K562 (cell line): Measurements from ENCODE around the gene AGPAT3. TPM values are rescaled to one million over a fixed set of nuclear protein-coding genes. Genes with fewer than 3 reads are reported as not detected.

Experiments
- ASH1L ChIP-seq: fragments of 450-650 bp; IDR thresholded peaks from 2 replicates; pipeline ENCODE4 v1.6.1; 2018; ENCODE audit warnings: borderline replicate concordance, mild to moderate bottlenecking, low read depth; ENCODE audit not compliant: partially characterized antibody
- CEBPZ ChIP-seq: fragments of 150-350 bp; IDR thresholded peaks from 2 replicates; pipeline ENCODE4 v1.6.1; 2014; ENCODE audit warnings: low read depth, mild to moderate bottlenecking, low read length, borderline replicate concordance
- CXXC5 ChIP-seq: fragments of 250-450 bp; sonication (Bioruptor Pico); IDR thresholded peaks from 2 replicates; pipeline ENCODE4 v1.8.0; 2022; ENCODE audit warnings: inconsistent platforms, mild to moderate bottlenecking, moderate library complexity
- DACH1 ChIP-seq: fragments of 450-650 bp; IDR thresholded peaks from 2 replicates; pipeline ENCODE4 v1.6.1; 2018; ENCODE audit not compliant: partially characterized antibody
- DNMT1 ChIP-seq: fragments of 450-650 bp; IDR thresholded peaks from 2 replicates; pipeline ENCODE4 v1.6.1; 2016; ENCODE audit warnings: antibody characterized with exemption, mild to moderate bottlenecking
- FOXP1 ChIP-seq: sonication (generic); formaldehyde crosslinking; IDR thresholded peaks from 2 replicates; pipeline ENCODE4 v1.8.0; 2022; ENCODE audit warnings: mild to moderate bottlenecking, missing genetic modification reagents
- GMEB1 ChIP-seq: fragments of 250-450 bp; sonication (Bioruptor Pico); IDR thresholded peaks from 2 replicates; pipeline ENCODE4 v1.4.0; 2020; ENCODE audit warnings: mild to moderate bottlenecking
- HMGN3 ChIP-seq: IDR thresholded peaks from 2 replicates; pipeline ENCODE4 v1.6.1; 2011; ENCODE audit warnings: borderline replicate concordance, low read depth, mild to moderate bottlenecking, mixed read lengths, low read length; ENCODE audit not compliant: insufficient read length; ENCODE audit errors: extremely low read depth
- IFI16 ChIP-seq: fragments of 250-450 bp; sonication (Bioruptor Pico); IDR thresholded peaks from 2 replicates; pipeline ENCODE4 v2.1.2; 2022; ENCODE audit warnings: mild to moderate bottlenecking, inconsistent platforms
- KAT7 ChIP-seq: sonication (generic); formaldehyde crosslinking; IDR thresholded peaks from 2 replicates; pipeline ENCODE4 v1.8.0; 2022; ENCODE audit warnings: missing genetic modification reagents, mild to moderate bottlenecking, borderline replicate concordance
- KAT8 ChIP-seq: fragments of 450-650 bp; IDR thresholded peaks from 2 replicates; pipeline ENCODE4 v1.6.1; 2016; ENCODE audit warnings: low read depth, mild to moderate bottlenecking
- NCOA6 ChIP-seq: fragments of 450-650 bp; IDR thresholded peaks from 2 replicates; pipeline ENCODE4 v1.6.1; 2017; ENCODE audit warnings: mild to moderate bottlenecking
- NR3C1 ChIP-seq: sonication (generic); formaldehyde crosslinking; IDR thresholded peaks from 2 replicates; pipeline ENCODE4 v1.8.1; 2022; ENCODE audit warnings: missing genetic modification reagents
- PHB ChIP-seq: fragments of 250-450 bp; sonication (Bioruptor Pico); IDR thresholded peaks from 2 replicates; pipeline ENCODE4 v1.5.0; 2021
- RAD21 ChIP-seq, 2 experiments: fragments of 250-450 bp in 1 of 2; fragments of 450-650 bp in 1 of 2; sonication (Bioruptor Pico) in 1 of 2; formaldehyde crosslinking in 1 of 2; IDR thresholded peaks in 1 of 2; conservative IDR thresholded peaks in 1 of 2; 2 replicates each; pipeline versions ENCODE4 v1.4.0 to v1.8.0; 2020 to 2022; ENCODE audit warnings: mild to moderate bottlenecking in 2 of 2, moderate library complexity in 1 of 2
- SMARCA4 ChIP-seq: fragments of 450-650 bp; IDR thresholded peaks from 2 replicates; pipeline ENCODE4 v1.6.1; 2016
- TFAP4 ChIP-seq: sonication (generic); formaldehyde crosslinking; IDR thresholded peaks from 2 replicates; pipeline ENCODE4 v1.8.0; 2022; ENCODE audit warnings: missing genetic modification reagents, mild to moderate bottlenecking, moderate library complexity, borderline replicate concordance
- THRA ChIP-seq: fragments of 450-650 bp; IDR thresholded peaks from 2 replicates; pipeline ENCODE4 v1.6.1; 2017; ENCODE audit warnings: mild to moderate bottlenecking, moderate library complexity
- ZNF143 ChIP-seq: sonication (generic); formaldehyde crosslinking; IDR thresholded peaks from 2 replicates; pipeline ENCODE4 v1.9.0; 2022; ENCODE audit warnings: mild to moderate bottlenecking, missing genetic modification reagents
- ZNF24 ChIP-seq: fragments of 450-650 bp; IDR thresholded peaks from 2 replicates; pipeline ENCODE4 v1.6.1; 2016
- ZNF263 ChIP-seq: sonication (generic); formaldehyde crosslinking; IDR thresholded peaks from 2 replicates; pipeline ENCODE4 v1.8.0; 2022; ENCODE audit warnings: mild to moderate bottlenecking, missing genetic modification reagents, borderline replicate concordance
- ZNF584 ChIP-seq: fragments of 200-800 bp; sonication (Bioruptor generic); IDR thresholded peaks from 2 replicates; pipeline ENCODE4 v1.6.1; 2016; ENCODE audit warnings: low read depth, mild to moderate bottlenecking, missing genetic modification characterization, missing compliant biosample characterization
- polyA plus RNA-seq, 8 experiments: library from polyadenylated mRNA; depleted of rRNA in 4 of 8; stranded (reverse) in 5 of 8; unstranded in 3 of 8; fragments of >200 nt; fragmentation: Nextera tagmentation in 2 of 8; fragmentation: Illumina TruSeq in 1 of 8; extraction: Ambion mirVana in 2 of 8; extraction: Trizol in 1 of 8; gene quantifications; 2 replicates each; pipeline versions ENCODE4 v1.2.1 to v1.2.3, GENCODE V29; 2011 to 2014; ENCODE audit warnings: inconsistent platforms in 1 of 8, missing spikeins in 1 of 8
- total RNA-seq, 7 experiments: library from RNA; depleted of rRNA in 6 of 7; stranded (reverse); fragments of >200 nt in 6 of 7; fragmentation: Illumina TruSeq in 2 of 7; extraction: Trizol in 2 of 7; gene quantifications; 2 replicates each; pipeline versions ENCODE4 v1.2.1 to v1.2.3, GENCODE V29; 2011 to 2021; ENCODE audit warnings: low replicate concordance in 1 of 7

Gene AGPAT3
- total and polyA plus RNA-seq, 9 of the 15 experiments (the other 6 are each of a cell fraction or from before 2014, with no cell fraction given), result 1.5 to 88.4 (median 35.7) TPM

GRCh38 chr21:44017601-44018000 is 152.6 kb downstream of the AGPAT3 start (continued):
- no peak for TF ChIP-seq CEBPZ
- no peak for TF ChIP-seq KAT8
- no peak for TF ChIP-seq HMGN3
- no peak for TF ChIP-seq PHB (CRISPR knock-in tag)
- TF ChIP-seq DACH1, result no peak
- TF ChIP-seq KAT7 (CRISPR knock-in tag), result no peak
- peak; percentile 54 for TF ChIP-seq CXXC5 (CRISPR knock-in tag)
- TF ChIP-seq TFAP4, result no peak
- TF ChIP-seq NCOA6, result no peak
- no peak for TF ChIP-seq GMEB1 (CRISPR knock-in tag)
- TF ChIP-seq ZNF24, result no peak
- TF ChIP-seq NR3C1 (CRISPR knock-in tag), result no peak
- no peak for TF ChIP-seq ZNF584 (CRISPR knock-in tag)
- no peak for TF ChIP-seq ZNF143 (CRISPR knock-in tag)
- TF ChIP-seq THRA, result no peak
- peak; percentile 93 for TF ChIP-seq SMARCA4
- TF ChIP-seq DNMT1, result no peak
- TF ChIP-seq ASH1L, result no peak
- no peak for TF ChIP-seq FOXP1 (CRISPR knock-in tag)
- no peak for TF ChIP-seq IFI16
- TF ChIP-seq RAD21 (CRISPR knock-in tag; conservative IDR thresholded peaks at IDR 0.05 in 1 of 2, IDR thresholded peaks at IDR 0.05 in 1 of 2), result no peak
- no peak for TF ChIP-seq ZNF263 (CRISPR knock-in tag)
